Activated T-cell treated with anti-CD3 and anti-CD28 coated beads for 24 hours (primary cell): Measurements from ENCODE around the gene PABPC1L2A.
"Not testable (repeated sequence)": the region's sequence is repeated elsewhere in the genome, so short reads cannot be mapped to it uniquely, and the experiment has no call there.

ENCODE experiments used
- DNase-seq: peaks from one replicate; pipeline ENCODE4 v3.0.0-alpha.2; 2020; ENCODE audit warnings: low read depth

The PABPC1L2A gene

GRCh38 chrX:73079024-73079562 is at the start of gene PABPC1L2A:
Gene PABPC1L2A, minus strand, starts transcription at chrX:73079512. Its CDS starts 126 bp downstream, at chrX:73079386.
- DNase-seq = not testable (repeated sequence)

GRCh38 chrX:73127700-73128241 is 48.5 kb upstream of the PABPC1L2A start:
- no peak for DNase-seq

GRCh38 chrX:73126240-73126639 is 46.9 kb upstream of the PABPC1L2A start:
- DNase-seq = no peak

GRCh38 chrX:73099505-73099904 is 20.2 kb upstream of the PABPC1L2A start:
- DNase-seq = not testable (repeated sequence)

- not testable (repeated sequence) for DNase-seq
Observed at GRCh38 chrX:73086766-73087165, 7.5 kb upstream of the PABPC1L2A start.

GRCh38 chrX:73079884-73080283 is 572 bp upstream of the PABPC1L2A start:
- not testable (repeated sequence) for DNase-seq

- not testable (repeated sequence) for DNase-seq
Observed at GRCh38 chrX:73078597-73078996, 715 bp downstream of the PABPC1L2A start.

GRCh38 chrX:73076838-73077237 is 2.5 kb downstream of the PABPC1L2A start:
- no peak for DNase-seq

- no peak for DNase-seq
Observed at GRCh38 chrX:73069365-73070035, 9.8 kb downstream of the PABPC1L2A start.

GRCh38 chrX:73068467-73069364 is 10.6 kb downstream of the PABPC1L2A start:
- DNase-seq = no peak

GRCh38 chrX:73067761-73068466 is 11.4 kb downstream of the PABPC1L2A start:
- not testable (repeated sequence) for DNase-seq

GRCh38 chrX:73028876-73029275 is 50.4 kb downstream of the PABPC1L2A start:
- DNase-seq = no peak
